CD4-positive, alpha-beta T cell treated with Interferon alpha-2 for 1 hour (primary cell): ENCODE results near the gene ST3GAL3.
A peak's percentile ranks its signal among the peaks of the same experiment; 100 is the strongest.

Source experiments
- DNase-seq, 2 donors: peaks; one replicate each; pipeline ENCODE4 v3.0.0-alpha.2; 2020 to 2022

ST3GAL3 gene, protein sequence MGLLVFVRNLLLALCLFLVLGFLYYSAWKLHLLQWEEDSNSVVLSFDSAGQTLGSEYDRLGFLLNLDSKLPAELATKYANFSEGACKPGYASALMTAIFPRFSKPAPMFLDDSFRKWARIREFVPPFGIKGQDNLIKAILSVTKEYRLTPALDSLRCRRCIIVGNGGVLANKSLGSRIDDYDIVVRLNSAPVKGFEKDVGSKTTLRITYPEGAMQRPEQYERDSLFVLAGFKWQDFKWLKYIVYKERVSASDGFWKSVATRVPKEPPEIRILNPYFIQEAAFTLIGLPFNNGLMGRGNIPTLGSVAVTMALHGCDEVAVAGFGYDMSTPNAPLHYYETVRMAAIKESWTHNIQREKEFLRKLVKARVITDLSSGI

DNA sequence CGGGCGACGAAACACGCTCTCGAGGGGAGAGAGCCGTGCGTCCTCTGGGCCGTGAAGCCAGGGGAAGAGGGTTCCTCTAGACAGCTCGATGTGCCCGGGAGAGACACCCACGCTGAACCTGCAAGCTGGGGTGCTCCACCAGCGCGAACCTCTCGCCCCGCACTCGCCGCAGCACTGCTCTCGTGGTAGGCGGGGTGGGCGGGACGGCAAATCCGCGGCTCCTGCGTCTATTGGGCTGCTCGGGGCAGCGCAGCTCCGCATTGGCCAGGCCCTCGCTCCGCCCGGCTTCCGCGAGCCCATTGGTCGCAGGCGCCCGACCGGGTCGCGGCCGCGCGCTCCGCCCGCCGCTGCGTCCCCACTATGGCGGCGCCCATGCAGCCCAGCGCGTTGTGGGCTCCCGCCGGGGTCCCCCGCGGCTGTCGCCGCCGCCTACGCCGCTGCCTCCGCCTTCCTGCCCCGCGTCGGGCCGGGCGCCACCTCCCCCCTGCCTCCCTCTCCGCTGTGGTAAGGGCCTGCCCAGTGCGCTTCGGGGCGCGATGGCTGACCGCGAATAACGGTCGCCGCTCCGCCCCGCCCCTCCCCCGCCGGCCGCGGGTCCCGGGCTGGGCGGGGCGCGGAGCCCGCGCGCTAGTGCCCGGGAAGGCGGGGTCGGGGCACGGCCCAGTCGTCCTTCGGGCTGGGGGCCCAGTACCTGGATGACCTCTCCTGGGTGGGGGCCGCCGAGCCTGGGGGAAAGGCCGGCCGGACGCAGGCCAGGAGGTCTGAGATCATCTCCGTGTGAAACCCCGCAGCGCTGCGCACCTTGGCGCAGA, at the start of gene ST3GAL3:
Gene ST3GAL3, plus strand, starts transcription at position 347 of the 812 bp plus-strand sequence. CDS start 28,727 bp downstream, outside the sequence.
- DNase-seq: peak; percentile 86 to 90

DNA sequence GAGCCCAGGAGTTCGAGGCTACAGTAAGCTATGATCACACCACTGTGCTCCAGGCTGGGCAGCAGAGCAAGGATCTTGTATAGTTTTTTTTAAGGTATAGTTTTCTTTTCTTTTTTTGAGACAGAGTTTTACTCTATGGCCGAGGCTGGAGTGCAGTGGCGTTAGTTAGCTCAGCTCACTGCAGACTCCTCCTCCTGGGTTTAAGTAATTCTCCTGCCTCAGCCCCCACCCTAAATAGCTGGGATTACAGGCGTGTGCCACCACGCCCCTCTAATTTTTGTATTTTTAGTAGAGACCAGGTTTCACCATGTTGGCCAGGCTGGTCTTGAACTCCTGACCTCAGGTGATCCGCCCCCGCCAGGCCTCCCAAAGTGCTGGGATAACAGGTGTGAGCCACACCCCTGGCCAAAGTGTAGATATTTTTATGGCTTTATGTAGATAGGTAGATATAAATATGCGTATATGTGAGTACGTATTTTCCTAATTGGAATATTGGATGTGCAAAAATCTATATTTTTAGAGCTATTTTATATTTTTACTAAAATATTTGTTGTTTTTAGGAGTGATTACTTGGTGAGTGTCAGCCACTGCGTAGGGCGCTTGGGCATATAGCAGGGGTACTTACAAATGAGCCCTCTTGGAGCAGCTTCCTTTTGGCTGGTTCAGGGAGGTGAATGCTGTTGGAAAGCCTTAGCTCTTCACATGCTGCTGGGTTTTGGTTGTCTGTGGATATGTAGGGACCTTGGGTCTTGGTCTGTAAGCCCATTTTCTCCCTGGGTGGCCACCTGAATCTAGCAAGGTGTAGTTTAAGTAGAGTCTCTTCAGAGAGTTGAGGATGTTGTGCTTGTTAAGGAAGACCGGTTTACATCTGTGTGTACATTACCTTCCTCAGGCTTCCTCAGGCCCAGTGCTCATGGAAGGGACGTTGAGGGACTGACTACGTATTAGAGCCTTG, 47.8 kb upstream of the ST3GAL3 start:
- no peak for DNase-seq

DNA sequence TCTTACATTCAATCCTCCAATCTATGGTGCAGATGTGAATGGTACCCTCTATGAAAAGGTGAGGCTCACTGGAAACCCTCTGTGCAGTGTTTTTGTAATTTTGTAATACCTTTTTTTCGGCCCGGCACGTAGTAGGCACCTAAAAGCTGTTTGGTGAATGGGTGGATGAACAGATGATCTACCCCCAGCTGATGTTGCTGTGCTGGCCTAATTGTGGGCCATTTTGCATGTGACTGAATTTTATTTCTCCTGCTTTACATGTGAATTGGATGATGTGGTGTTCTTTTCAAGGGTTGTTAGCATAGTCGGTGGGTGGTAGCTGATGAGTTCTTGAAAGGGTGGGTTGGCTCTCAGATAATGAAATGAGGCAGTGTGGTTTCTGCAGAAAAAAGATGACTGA, 47.0 kb upstream of the ST3GAL3 start:
- no peak for DNase-seq

DNA sequence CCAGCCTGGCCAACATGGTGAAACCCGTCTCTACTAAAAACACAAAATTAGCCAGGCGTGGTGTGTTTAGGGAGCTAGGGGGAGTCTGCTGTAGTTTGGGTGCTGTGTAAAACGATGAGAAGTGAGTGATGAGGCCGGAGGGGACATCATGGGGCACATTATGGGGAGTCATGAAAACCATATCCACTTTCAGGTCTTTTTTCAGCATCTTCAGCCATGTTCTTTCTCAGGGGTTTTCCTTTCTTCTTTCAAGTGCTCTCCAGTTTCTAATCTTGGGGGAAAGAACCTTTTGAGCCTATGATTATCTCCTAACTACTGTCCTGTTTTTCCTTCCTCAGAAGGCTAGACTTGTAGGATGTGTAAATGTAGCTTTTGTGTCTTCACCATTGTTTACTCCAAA, 43.0 kb upstream of the ST3GAL3 start:
- DNase-seq: no peak

DNA sequence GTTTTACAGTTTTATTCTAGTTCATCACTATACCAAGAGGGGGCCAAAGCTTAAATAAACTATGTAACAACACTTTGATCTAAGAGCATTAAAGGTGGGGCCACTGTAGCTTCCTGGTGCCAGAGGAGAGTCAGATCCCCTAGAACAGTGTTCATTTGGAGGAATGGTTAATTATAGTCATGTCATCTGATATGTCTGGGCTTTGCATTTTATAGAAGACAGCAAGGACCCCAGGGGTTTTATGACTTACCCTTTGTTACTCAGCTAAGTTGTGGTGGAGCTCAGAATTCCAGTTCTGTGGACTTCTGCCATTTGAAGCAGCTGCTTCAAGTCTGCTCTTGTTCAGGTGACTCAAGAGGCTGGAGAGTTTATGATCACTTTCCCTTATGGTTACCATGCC, 40.7 kb upstream of the ST3GAL3 start:
- DNase-seq: no peak

DNA sequence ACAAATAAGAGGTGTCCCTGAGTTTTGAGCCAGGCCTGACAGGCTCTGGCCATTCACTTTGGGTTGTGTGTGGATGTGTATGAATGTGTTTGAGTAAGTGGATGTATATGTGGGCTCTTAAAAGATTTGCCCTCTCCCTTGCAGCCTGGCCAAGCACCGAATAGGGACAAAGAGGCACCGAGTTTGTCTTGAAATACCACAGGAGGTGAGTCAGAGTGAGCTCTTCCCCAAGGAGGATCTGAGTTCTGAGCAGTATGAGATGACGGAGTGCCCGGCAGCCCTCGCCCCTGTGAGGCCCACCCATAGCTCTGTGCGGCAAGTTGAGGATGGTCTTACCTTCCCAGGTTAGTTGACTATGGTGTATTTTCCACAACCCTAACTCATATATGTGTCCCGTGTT, 38.4 kb upstream of the ST3GAL3 start:
- no peak for DNase-seq

DNA sequence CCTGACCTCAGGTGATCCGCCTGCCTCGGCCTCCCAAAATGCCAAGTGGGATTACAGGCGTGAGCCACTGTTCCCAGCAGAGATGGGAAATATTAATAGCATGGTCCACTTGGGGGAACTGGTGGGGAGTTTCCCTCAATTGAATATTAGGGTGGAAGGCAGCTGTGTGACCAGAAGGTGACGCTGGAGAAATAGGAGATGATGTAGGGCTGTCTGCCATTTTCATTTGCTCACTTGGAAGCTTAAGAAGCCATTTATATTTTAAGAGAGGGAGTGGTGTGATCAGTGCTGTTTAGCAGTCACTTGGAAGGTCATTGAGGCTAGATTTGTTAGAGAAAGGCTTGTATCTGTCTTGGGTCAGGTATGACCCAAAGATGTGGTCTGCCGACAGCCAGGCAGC, 37.5 kb upstream of the ST3GAL3 start:
- no peak for DNase-seq

DNA sequence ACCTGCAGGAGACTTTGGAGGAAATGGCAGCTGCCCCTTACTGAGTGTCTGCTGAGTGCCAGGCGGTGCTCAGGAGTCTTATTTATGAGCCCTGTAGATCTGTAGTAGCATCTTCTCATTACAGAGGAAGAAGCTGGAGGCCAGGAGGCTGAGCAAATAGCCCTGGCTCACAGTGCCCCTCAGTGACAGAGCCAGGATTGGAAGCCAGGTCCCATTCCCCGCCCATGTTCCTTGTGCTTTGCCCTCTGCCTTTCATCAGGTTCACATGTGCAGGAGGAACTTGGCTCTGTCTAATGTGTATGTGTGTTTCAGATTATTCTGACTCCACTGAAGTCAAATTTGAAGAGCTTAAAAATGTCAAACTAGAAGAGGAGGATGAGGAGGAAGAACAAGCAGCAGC, 36.1 kb upstream of the ST3GAL3 start:
- no peak for DNase-seq

DNA sequence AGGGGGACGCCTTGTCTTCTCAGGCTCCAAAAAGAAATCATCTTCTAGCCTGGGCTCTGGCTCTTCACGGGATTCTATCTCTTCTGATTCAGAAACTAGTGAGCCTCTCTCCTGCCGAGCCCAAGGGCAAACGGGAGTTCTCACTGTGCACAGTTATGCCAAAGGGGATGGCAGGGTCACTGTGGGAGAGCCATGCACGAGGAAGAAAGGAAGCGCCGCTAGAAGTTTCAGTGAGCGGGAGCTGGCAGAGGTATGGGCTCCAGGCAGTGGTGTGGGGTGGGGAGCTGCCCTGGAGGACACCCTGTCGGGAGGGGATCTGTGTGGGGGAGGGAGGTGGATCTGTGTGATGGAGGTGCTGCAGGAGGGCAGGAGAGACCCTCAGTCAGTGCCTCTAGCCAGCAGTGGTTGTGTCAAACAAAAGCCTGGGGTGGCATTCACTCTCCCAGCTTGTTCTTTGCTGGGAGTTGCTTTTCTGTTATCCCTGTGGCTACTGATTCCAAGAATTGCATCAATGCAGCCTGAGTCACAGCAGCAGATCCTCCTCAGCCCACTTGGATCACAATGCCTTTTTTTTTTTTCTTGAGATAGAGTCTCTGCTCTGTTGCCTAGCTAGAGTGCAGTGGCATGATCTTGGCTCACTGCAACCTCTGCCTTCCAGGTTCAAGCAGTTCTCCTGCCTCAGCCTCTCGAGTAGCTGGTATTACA, 35.6 kb upstream of the ST3GAL3 start:
- DNase-seq: no peak

DNA sequence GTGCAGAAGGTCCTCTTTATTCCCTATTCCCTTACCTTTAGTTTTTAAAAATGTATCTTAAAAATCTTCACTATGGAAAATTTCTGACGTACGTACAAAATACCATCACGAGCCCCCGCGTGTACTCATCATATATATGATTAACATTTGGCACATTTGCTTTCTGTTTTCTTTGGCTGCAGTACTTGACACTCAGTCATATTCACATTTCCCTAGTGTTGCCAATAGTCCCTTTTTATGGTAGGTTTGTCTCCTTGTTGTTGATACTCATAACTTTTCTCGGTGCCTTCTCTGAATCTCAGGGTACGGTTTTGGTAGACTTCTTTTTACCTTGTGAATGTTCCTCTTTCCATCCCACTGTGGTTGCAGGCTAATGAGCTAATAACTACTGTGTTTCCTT, 34.1 kb upstream of the ST3GAL3 start:
- DNase-seq: no peak

DNA sequence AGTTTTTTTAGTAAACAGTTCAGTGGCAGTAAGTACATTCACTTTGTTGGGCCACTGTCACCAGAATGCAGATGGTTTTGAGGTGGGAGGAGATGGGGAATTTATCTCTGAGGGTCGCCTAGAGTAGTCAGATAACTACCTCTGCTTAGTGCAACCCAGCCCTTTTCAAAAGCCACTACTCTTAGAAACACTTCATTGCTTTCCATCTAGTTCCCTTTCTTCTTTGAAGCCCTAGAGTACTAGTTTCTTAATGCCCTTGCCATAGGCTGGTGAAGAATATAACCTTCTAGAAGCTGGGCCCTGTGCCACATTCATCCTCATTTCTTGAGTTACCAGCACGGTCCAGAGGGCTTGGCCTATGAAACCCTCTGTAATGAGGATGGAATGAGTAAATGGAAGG, 28.4 kb upstream of the ST3GAL3 start:
- no peak for DNase-seq

DNA sequence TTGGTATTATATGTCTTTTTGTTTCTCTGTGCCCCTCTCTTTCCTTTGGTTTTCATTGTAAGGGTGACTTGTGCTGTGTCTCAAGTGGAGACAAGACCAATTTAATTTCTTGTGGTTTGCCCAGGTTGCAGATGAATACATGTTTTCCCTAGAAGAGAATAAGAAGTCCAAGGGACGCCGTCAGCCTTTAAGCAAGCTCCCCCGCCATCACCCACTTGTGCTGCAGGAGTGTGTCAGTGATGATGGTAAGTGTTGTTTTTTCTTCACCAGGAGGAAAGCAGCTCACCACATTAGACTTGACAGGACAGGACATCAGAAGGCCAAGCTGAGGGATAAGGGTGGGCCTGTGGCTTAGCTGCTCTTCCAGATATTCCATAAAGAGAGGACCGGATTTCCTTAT, 23.8 kb upstream of the ST3GAL3 start:
- no peak for DNase-seq

DNA sequence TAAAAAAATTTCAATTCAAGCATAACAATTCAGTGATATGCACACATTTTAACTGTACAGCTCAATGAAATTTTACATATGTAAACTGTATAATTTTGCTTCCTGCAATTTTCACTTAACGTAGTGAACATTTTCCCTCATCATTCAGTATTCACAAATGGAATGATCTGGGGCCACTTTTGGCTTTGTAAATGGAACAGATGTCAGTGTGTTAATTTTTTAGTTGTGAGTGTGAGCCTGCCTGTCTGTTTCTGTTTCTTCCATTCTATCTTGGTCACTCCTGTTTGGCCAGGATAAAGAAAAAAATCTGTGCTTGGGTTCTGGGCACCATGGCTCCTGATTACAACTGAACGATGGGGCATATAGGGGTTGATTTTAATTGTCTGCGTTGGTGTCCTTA, 20.5 kb upstream of the ST3GAL3 start:
- DNase-seq: no peak

DNA sequence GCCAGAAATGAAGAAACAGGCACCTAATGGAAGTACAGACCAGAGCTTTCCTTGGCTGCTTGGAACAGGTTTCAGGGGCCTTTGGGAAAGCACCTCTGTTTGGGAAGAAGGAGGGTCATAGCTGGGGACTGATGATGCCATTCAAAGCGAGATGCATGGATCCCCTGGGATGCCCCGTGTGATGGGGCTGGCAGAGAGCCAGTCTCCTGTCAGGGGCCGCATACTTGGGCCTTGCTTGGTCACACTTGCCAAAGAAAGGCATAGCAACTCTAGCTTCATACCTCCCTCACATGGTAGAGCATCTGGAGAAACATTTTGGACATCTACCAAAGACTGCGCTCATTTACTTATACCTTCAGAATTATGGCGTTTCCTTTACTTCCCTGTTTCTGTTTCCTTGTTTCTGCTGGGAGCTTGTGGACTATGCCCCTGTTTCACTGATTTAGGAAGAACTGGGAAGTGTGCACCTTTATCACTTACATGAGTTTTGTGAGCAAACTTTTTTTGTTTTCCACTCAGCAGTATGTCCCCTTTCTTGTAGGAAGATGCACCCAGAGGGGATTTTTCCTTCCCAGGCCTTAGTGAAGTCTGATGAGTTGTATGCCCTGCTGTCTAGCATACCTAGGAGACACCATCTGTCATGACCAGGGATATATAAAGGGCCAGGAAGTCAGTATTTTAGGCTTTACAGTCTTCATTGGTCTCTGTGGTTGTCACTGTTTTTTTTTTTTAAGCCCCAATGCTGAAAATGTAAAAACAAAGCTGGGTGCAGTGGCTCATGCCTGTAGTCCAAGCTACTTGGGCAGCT, 19.8 kb upstream of the ST3GAL3 start:
- DNase-seq: no peak

DNA sequence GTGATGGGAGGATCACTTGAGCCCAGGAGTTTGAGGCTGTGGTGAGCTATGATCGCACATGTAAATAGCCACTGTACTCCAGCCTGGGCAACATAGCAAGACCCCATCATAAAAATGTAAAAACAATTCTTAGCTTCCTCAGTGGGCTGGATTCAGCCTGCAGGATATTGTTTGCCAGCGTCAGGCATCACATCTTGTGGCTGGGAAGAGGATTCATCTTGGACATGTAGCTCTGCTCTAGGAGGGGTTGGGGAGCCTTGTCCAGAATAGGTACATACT, 19.3 kb upstream of the ST3GAL3 start:
- DNase-seq: no peak

DNA sequence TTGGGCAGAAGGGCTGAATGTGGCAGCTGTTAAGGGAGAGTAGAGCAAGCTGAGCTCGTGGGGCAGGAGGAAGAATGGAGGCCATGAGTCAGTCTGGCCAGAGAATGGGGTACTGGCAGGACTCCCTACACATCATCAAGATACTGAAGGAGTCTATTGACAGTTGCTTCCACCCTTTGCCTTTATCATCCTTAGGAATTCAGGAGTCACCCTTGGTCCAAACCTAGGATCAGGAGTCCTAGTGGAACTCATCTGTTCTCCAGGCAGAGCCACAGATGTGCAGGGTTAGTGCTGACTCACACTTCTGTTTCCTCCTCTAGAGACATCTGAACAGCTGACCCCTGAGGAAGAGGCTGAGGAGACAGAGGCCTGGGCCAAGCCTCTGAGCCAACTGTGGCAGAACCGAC, 18.7 kb upstream of the ST3GAL3 start:
- DNase-seq: no peak

DNA sequence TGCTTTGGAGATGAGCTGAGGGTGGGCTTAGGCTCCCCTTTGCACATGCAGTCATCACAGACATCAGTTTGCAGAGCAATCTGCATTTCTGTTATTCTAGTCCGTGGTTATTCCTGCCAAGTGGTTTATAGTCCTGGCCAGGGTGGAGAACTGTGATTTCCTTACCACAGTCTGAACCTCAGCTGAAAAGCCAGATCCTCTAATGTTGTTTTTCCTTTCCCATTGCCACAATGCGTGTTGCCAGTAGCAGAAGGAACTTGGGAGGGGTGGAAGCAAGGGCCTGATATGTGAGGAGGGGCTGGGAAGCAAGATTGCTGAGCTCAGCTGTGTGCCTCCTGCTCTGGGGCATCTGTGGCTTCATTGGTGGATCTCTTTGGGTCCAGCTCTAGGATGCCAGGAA, 18.0 kb upstream of the ST3GAL3 start:
- DNase-seq: no peak

DNA sequence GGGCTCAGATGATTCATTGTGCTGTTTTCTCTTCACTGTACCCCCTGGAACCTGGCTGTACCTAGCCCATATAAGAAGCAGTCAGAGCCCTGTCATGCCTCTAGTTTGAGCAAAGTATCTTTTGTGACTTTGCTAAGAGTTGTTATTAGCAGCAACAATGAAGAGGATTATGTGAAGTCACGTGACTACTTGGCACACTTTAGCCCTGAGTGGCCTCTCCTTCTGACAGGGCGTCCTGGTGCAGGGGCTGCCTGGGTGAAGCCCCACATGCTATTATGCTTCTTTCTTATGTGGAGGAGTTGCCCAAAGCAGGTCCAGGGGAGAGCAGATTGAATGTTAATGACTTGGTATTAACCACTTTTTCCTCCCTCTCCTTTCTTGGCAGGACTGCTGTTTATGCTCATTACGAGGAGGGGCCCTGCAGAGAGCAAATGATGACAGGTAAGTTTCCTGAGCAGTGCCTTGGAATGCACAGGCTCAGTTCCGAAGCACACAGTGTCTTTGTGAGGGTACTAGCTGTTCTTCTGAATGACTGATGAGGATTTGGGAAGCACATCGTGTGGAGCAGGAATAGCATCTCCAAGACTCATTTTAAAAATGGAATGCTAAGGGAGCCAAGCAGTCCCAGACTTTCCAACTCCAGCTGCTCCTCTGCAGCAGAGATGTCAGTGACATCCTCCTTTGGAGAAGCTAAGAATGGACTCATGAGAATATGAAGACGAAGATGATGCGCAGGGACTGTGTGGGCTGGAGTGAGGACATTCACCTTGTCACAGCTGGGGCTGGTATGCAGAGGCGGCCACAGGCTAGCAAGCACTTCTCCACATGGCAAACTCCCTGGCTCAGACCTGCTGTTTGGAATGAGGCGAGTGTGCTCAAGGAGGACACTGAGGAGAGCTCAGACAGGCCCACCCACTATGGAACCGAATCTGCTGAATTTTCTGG, 15.2 kb upstream of the ST3GAL3 start:
- no peak for DNase-seq

DNA sequence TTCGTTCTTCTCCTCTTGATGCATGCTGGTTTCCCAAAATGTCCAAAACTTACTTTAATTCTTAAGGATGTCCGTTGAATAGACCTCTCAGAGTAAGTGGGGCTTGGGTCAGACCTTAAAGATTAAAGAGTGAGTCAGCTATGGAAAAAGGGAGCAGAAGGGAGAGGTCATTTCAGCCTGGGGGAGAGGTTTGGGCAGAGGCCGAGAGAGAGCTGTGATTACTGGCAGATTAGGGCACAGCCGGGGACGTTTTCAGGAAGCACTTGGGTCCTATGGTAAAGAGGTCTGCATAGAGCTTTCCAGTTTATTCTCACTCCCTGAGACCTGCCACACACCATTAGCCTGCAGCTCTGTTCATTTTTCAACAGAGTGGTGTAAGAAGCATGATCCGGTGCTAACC, 14.0 kb upstream of the ST3GAL3 start:
- no peak for DNase-seq

DNA sequence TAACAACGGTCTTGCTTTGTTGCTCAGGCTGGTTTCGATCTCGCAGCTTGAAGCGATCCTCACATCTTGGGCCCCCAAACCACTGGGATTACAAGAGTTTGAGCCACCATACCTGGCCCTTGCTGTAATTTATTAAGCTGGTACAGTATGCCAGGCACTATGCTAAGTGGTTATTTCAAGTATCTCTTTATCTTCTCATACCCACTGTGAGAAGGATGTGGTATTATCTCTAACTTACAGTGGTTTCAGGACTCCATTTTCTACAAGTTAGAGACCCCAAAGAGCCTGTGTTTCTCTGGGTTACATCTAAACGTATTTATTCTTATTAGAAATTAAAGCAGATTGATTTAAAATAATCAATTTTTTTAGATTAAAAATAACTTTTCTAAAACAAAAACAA, 8.1 kb upstream of the ST3GAL3 start:
- no peak for DNase-seq

DNA sequence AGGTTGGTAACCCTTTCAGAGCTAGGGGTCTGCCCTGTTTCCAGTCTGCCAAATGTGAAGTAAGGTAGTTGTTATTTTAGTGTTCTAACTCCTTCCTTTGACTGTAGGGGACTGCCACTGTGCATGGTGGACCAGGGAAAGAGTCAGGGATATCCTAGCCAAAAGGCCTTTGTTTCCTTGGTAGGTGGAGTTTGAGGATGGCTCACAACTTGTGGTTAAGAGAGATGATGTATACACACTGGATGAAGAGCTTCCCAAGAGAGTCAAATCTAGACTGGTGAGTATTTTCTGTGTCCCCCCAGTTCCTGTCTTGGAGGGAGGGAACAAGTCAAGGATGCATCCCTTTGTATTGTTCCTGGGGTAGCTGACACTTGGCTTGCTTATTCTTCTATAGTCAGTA, 3.5 kb upstream of the ST3GAL3 start:
- no peak for DNase-seq
